Adipocyte (in vitro differentiated cells): Measurements from ENCODE around the gene VAT1L.

Experiments
- DNase-seq: peaks from one replicate; pipeline ENCODE4 v3.0.0-alpha.2; 2015; ENCODE audit warnings: low read depth
- H3K27me3 ChIP-seq: replicated peaks from 2 replicates; pipeline ENCODE4 v1.7.0; 2013; ENCODE audit warnings: mild to moderate bottlenecking, low read length, moderate library complexity; ENCODE audit not compliant: control insufficient read depth, insufficient read depth
- H3K36me3 ChIP-seq: 2 replicates; pipeline ENCODE4 v1.7.0; 2013; ENCODE audit warnings: low read length, mild to moderate bottlenecking, moderate library complexity; ENCODE audit not compliant: control insufficient read depth, insufficient read depth, severe bottlenecking
- H3K4me1 ChIP-seq: 2 replicates; pipeline ENCODE4 v1.7.0; 2013; ENCODE audit warnings: mild to moderate bottlenecking, low read length, moderate library complexity; ENCODE audit not compliant: control insufficient read depth, insufficient read depth
- H3K4me3 ChIP-seq: 2 replicates; pipeline ENCODE4 v1.7.0; 2013; ENCODE audit warnings: mild to moderate bottlenecking, low read length, moderate library complexity
- H3K9ac ChIP-seq: 2 replicates; pipeline ENCODE4 v1.7.0; 2013; ENCODE audit warnings: mild to moderate bottlenecking, low read length, moderate library complexity
- H3K9me3 ChIP-seq: 2 replicates; pipeline ENCODE4 v1.7.0; 2013; ENCODE audit warnings: mild to moderate bottlenecking, low read length, moderate library complexity; ENCODE audit not compliant: control insufficient read depth

VAT1L gene

DNA sequence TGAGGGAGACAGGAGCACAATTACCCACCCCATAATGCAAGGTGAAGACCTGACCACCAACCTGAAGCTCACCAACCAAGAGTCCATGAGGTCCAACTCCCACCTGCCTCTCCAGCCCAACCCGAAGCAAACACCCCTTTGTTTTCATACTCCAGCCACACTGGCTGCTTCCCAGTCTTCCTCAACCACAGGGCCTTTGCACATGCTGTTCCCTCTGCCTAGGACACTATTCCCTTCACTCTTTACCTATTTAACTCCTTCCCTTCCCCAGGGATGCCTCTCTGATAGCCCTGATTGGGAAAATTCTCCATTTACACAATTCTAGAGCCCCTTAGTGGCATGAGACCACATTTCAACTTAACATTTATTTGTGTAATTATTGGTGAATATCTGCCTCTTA, 86.0 kb downstream of the VAT1L start:
- Histone ChIP-seq H3K9me3 (no peaks in the 10 kb centered on the region), H3K4me3 (no peak overlapping the region), H3K4me1 (peaks cover 3% of the 10 kb centered on the region), H3K27me3 (no peaks in the 10 kb centered on the region), H3K36me3 (no peaks in the 10 kb centered on the region), H3K9ac (no peak overlapping the region)
- no peak for DNase-seq

DNA sequence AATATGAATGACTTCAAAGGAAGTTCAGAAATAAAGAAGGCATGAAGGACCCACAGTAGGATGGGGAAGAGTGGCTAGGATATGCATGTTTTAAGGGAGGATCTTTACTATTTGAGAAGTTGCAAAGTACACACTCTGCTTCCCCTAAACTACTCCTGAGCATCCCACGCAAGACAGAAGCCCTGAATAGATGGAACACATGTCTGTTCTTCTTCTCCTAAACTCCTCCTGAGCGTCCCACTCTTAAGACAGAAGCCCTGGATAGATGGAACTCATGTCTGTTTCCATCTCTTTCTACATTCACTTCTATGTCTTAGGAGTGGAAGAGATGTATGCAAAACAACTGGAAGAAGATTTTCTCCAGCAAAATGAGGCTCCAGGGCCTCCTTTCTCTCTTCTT, 88.4 kb downstream of the VAT1L start:
- Histone ChIP-seq H3K9ac (no peak overlapping the region), H3K4me3 (no peak overlapping the region), H3K4me1 (no peaks in the 10 kb centered on the region), H3K9me3 (no peaks in the 10 kb centered on the region), H3K27me3 (no peaks in the 10 kb centered on the region), H3K36me3 (no peaks in the 10 kb centered on the region)
- no peak for DNase-seq

DNA sequence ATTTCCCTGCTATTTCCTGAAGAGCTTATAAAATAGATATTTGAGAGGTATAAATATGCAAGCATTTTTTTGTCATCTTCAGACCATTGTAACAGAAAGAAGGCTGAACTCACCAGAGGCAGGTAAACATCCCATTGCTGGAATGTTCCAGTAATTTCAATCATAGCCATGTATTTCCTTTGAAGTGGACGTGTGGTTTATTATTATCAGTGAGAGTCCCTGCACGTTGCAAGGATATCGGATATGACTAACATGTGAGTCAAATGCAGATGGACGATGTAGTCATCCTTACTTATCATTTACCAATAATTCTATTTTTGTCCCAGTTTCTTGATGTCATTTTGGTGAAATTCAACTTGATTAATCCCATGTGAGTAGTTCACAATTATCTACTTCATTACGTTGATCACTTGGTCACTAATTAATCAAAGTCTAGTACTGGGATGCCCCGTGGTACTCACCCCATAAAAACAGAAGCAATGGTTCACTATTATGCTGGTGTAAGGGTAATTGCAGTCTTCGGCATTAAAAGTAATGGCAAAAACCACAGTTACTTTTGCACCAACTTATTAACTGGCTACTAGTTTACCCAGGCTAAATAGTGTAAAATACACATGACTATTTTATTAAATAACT, 89.5 kb downstream of the VAT1L start:
- Histone ChIP-seq H3K27me3 (no peaks in the 10 kb centered on the region), H3K4me3 (no peak overlapping the region), H3K4me1 (no peaks in the 10 kb centered on the region), H3K9me3 (no peaks in the 10 kb centered on the region), H3K36me3 (no peaks in the 10 kb centered on the region), H3K9ac (no peak overlapping the region)
- DNase-seq = no peak

DNA sequence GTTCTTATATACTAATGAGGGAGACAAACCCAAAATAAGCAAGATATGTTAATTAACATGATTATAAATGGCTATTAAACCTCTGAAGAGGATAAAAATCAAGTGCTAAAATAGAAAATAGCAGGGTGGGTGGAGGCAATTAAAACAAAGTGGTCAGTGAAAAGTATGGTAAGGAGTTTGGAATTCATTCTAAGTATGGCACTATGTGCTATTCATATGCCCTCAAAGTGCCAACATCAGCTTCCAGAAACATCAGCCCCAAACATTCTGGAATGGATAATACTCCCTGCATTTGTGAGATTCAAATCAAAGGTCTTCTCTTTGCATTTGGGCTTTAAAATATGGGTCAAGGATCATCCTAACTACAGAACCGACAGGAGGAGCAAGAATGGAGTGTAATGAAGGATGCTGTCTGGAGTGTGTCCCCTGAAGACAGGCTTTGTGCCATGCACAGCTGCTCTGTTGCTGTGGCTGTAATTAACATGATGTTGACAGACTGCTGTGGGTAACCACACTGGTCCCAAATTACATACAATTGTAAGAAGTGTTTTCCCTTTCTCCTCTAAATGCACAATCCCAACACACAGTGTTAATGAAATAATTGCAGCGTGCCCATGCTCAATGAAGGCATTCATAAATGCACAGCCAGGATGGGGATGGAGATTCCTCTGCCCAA, 93.1 kb downstream of the VAT1L start:
- no peak for DNase-seq
- Histone ChIP-seq H3K9ac (no peak overlapping the region), H3K9me3 (no peaks in the 10 kb centered on the region), H3K4me1 (no peaks in the 10 kb centered on the region), H3K4me3 (no peak overlapping the region), H3K36me3 (no peaks in the 10 kb centered on the region), H3K27me3 (no peaks in the 10 kb centered on the region)

DNA sequence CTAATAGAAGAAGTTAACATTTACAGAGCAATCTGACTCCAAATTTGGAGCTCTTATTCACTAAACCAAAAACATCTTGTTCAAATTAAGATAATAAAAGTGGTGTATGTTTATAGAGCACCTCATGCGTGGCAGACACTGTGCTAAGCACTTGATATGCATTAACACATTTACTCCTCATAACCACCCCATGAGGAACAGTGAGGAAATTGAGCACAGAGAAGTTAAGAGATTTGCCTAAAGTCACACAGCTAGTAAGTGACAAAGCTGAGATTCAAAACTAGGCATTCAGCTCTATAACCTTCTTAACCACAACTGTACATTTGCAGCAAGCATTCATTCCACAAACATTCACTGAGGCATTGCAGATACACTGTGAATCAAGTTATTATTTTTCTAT, 94.0 kb downstream of the VAT1L start:
- peaks cover 6% of the 10 kb centered on the region for H3K27me3 ChIP-seq
- H3K4me3 ChIP-seq = no peak overlapping the region
- DNase-seq = no peak
- no peaks in the 10 kb centered on the region for H3K4me1 ChIP-seq
- no peak overlapping the region for H3K9ac ChIP-seq
- no peaks in the 10 kb centered on the region for H3K9me3 ChIP-seq
- H3K36me3 ChIP-seq = no peaks in the 10 kb centered on the region

DNA sequence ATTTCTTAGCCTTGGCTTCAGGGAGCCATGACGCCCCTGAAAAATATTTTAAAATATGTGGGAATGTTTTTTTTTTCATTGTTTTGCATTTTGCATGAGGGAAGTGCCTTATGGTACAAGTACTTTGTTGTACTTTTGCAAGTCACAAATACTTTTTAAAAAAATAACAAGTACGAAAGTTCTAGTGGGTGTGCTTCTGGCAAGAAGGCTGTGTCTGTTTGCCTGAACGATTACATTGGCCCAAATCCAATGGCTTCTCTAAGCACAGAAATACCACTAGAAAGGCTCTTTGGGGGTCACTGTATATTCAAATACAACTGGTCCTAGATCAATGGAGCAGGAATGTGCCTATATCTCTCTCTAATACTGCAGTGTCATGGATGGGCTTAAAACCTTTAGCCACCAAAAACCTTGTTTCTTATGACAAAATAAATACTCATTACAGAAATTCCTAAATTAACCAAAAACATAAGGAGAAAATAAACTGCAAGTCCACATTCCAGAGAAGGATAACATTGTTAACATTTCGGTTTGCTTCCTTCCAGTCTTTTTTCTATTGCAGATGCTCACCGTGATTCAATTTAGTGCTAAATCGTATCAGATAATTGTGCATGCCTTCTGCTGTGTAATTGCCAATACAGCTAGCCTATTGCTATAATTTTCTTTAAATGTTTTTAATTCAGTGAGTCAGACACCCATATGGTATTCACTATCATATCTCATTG, 97.4 kb downstream of the VAT1L start:
- Histone ChIP-seq H3K36me3 (no peaks in the 10 kb centered on the region), H3K9me3 (no peaks in the 10 kb centered on the region), H3K27me3 (peaks cover 25% of the 10 kb centered on the region), H3K4me1 (no peaks in the 10 kb centered on the region), H3K4me3 (no peak overlapping the region), H3K9ac (no peak overlapping the region)
- no peak for DNase-seq

DNA sequence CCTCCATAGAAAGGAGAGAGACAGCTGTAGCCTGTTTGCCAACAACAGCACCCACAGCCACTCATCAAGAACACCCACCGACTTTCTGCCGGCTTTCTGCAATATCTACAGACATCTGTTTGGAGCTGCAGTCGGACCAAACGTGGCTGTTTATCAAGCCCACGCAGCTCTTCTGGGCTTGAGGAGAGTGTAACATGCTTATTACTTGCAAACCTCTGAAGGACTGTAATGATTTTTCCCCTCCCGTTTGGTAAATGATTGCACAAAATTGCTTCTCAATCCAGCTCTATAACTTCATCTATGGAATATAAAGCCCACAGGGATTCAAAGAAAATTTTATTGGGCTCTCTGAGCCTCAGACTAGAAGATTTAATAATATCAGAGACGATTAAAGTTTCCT, 100.5 kb downstream of the VAT1L start:
- DNase-seq = no peak

DNA sequence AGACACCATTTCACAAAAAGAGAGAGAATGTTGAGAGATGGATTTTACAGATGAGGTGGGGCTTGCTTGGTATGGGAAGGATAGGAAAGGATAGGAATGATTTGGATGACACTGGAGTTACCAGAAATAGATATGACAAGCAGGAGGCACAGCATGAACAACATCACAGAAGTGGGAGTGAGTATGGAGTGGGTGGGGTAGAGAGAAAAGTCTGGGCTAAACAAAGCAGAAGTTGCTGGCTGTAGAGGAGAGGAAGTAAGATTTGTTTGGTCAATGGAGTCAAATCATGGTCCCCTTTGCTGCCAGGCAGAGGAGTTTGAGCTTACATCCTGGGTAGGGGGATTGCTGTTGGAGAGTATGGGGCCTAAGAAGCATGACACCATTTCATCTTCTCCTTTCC, 101.7 kb downstream of the VAT1L start:
- Histone ChIP-seq H3K27me3 (peaks cover 36% of the 10 kb centered on the region), H3K9ac (no peak overlapping the region), H3K4me3 (no peak overlapping the region), H3K9me3 (no peaks in the 10 kb centered on the region), H3K4me1 (no peaks in the 10 kb centered on the region), H3K36me3 (no peaks in the 10 kb centered on the region)
- no peak for DNase-seq

More for the DNA sequence above, 100.5 kb downstream of the VAT1L start:
- H3K9me3 ChIP-seq = no peaks in the 10 kb centered on the region
- no peak overlapping the region for H3K4me3 ChIP-seq
- H3K27me3 ChIP-seq = peaks cover 33% of the 10 kb centered on the region
- H3K4me1 ChIP-seq = no peaks in the 10 kb centered on the region
- no peaks in the 10 kb centered on the region for H3K36me3 ChIP-seq
- H3K9ac ChIP-seq = no peak overlapping the region

DNA sequence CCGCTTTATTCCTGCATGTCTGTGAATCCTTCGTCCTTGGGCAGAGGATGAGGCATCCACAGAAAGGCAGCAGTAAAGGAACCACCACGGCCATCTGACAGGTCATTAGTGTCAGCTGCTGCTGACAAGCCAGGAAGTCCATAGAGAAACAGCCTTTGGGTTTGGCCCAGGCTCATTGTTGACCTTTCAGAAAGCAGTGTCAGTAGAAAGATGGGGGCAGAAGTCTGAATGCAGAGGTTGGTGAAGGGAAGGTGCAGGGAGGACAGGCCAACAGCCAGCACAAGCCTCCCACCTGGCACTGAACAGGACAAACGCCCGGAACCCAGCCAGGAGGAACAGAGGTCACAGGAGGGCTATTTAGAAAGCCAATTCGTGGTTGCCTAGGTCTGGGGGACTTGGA, 105.8 kb downstream of the VAT1L start:
- no peaks in the 10 kb centered on the region for H3K4me1 ChIP-seq
- no peak for DNase-seq
- H3K36me3 ChIP-seq = no peaks in the 10 kb centered on the region
- H3K9me3 ChIP-seq = no peaks in the 10 kb centered on the region
- H3K9ac ChIP-seq = no peak overlapping the region
- no peak overlapping the region for H3K4me3 ChIP-seq
- H3K27me3 ChIP-seq = peaks cover 15% of the 10 kb centered on the region

DNA sequence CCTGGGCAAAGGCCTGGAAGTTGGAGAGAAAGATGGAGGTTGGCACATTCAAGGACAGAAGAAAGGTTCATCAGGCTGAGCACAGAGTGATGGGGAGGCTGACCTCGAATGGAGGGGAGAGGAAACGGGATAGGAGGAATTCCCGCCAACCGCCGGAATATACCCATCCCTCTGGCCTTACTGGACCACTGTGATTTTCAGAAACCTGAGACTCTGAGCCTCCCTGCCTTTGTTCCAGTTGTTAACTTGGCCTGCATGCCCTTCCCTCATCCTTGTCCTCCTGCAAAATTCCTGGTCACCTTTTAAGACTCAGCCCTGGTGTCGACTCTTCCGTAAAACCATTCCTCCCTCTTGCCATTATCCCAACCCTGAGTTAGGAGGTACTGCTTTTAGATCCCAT, 107.6 kb downstream of the VAT1L start:
- Histone ChIP-seq H3K4me3 (no peak overlapping the region), H3K4me1 (no peaks in the 10 kb centered on the region), H3K9me3 (no peaks in the 10 kb centered on the region), H3K36me3 (no peaks in the 10 kb centered on the region), H3K27me3 (peaks cover 11% of the 10 kb centered on the region), H3K9ac (no peak overlapping the region)
- DNase-seq = no peak

DNA sequence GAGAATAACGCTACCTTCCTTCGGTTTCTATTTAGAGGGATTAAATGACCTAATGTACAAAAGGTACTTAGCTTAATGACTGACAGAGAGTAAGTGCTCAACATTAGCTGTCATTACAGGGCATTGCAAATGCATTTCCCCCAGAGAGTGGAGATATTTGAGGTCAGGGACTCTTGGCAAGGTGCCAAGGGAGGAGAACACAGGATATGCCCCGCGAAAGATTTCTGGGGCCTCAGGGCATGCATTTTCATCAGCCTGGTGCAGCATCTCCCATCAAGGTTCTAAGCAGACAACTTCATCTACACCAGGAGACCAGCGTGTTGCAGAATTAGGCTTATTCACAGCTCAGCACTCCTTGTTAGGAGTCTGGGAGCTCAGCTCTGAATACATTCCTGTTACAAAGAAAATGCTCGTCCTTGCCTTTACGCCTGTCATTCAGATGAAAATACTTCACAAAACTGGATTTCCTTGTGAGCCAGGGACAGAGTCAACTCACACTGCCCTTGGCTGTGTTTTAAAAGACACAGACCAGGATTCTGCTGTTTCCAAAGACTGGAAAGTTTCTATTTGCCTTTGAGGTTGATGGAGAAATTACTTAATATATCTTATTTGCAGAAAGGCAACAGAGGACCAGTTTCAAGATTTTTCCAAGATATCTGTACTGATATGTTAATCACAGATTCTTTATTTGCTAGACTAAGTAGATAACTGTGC, 108.2 kb downstream of the VAT1L start:
- Histone ChIP-seq H3K9ac (no peak overlapping the region), H3K36me3 (no peaks in the 10 kb centered on the region), H3K4me1 (no peaks in the 10 kb centered on the region), H3K27me3 (peaks cover 11% of the 10 kb centered on the region), H3K4me3 (no peak overlapping the region), H3K9me3 (no peaks in the 10 kb centered on the region)
- DNase-seq = no peak
